Hepatocyte (in vitro differentiated cells): ENCODE data around the gene TMPRSS6. TPM values are rescaled to one million over a fixed set of nuclear protein-coding genes. Genes with fewer than 3 reads are reported as not detected.

Experiments
- DNase-seq: peaks from one replicate; pipeline ENCODE4 v3.0.0-alpha.2; 2016; ENCODE audit warnings: low spot score
- H2AFZ ChIP-seq: fragments of 200-600 bp; sonication (generic); 2 replicates; pipeline ENCODE4 v1.6.0; 2016; ENCODE audit warnings: antibody characterized with exemption, mild to moderate bottlenecking
- H3K27ac ChIP-seq: fragments of 200-600 bp; sonication (generic); 2 replicates; pipeline ENCODE4 v1.5.1; 2016; ENCODE audit warnings: mild to moderate bottlenecking
- H3K27me3 ChIP-seq: fragments of 200-600 bp; sonication (generic); 2 replicates; pipeline ENCODE4 v1.6.1; 2016
- H3K36me3 ChIP-seq: fragments of 200-600 bp; sonication (generic); replicated peaks from 2 replicates; pipeline ENCODE4 v1.5.1; 2016; ENCODE audit warnings: low read depth; ENCODE audit not compliant: insufficient read depth
- H3K4me1 ChIP-seq: fragments of 200-600 bp; sonication (generic); 2 replicates; pipeline ENCODE4 v1.5.1; 2016; ENCODE audit warnings: mild to moderate bottlenecking, moderate library complexity; ENCODE audit not compliant: insufficient read depth
- H3K4me2 ChIP-seq: fragments of 200-600 bp; sonication (generic); 2 replicates; pipeline ENCODE4 v1.6.0; 2016
- H3K4me3 ChIP-seq: fragments of 200-600 bp; sonication (generic); 2 replicates; pipeline ENCODE4 v1.5.1; 2016; ENCODE audit warnings: mild to moderate bottlenecking
- H3K79me2 ChIP-seq: fragments of 200-600 bp; sonication (generic); 2 replicates; pipeline ENCODE4 v1.6.0; 2017; ENCODE audit warnings: mild to moderate bottlenecking
- H3K9me2 ChIP-seq: fragments of 200-600 bp; sonication (generic); replicated peaks from 2 replicates; pipeline ENCODE4 v1.6.0; 2017; ENCODE audit warnings: mild to moderate bottlenecking; ENCODE audit not compliant: insufficient read depth
- H3K9me3 ChIP-seq: fragments of 200-600 bp; sonication (generic); 2 replicates; pipeline ENCODE4 v1.5.1; 2016; ENCODE audit warnings: low read depth, mild to moderate bottlenecking
- H4K20me1 ChIP-seq: fragments of 200-600 bp; sonication (generic); 2 replicates; pipeline ENCODE4 v1.6.0; 2016; ENCODE audit warnings: mild to moderate bottlenecking; ENCODE audit not compliant: insufficient read depth, poor library complexity, severe bottlenecking
- EZH2 ChIP-seq: fragments of 200-600 bp; sonication (generic); IDR thresholded peaks from 2 replicates; pipeline ENCODE4 v1.6.1; 2016; ENCODE audit warnings: antibody characterized with exemption, mild to moderate bottlenecking, borderline replicate concordance
- EZH2phosphoT487 ChIP-seq: fragments of 200-600 bp; sonication (generic); IDR thresholded peaks from one replicate; pipeline ENCODE4 v1.6.1; 2018; ENCODE audit warnings: antibody characterized with exemption, mild to moderate bottlenecking, low read depth, moderate library complexity; ENCODE audit not compliant: unreplicated experiment, severe bottlenecking
- WGBS: methylation state at CpG from one replicate; pipeline ENCODE4 v1.1.6; 2016; ENCODE audit warnings: low lambda C conversion rate; ENCODE audit errors: missing lambda C conversion rate; 5-methylcytosine and 5-hydroxymethylcytosine counted together
- polyA plus RNA-seq: library from polyadenylated mRNA; unstranded; fragments of >200 nt; fragmentation: Nextera tagmentation; extraction: Ambion mirVana; gene quantifications from 2 replicates; pipeline ENCODE4 v1.2.1, GENCODE V29; 2016
- total RNA-seq: library from RNA; depleted of rRNA; stranded (reverse); fragments of >200 nt; gene quantifications from 2 replicates; pipeline ENCODE4 v1.2.3, GENCODE V29; 2014
- TF ChIP-seq, protein P1 (sequence below): fragments of 200-600 bp; sonication (generic); IDR thresholded peaks from 2 replicates; pipeline ENCODE4 v1.5.1; 2016; ENCODE audit warnings: antibody characterized with exemption, mild to moderate bottlenecking; ENCODE audit not compliant: poor library complexity

Gene TMPRSS6
- total and polyA plus RNA-seq, 2 experiments from 2014 or later: 34.4 to 49.8 TPM

DNA sequence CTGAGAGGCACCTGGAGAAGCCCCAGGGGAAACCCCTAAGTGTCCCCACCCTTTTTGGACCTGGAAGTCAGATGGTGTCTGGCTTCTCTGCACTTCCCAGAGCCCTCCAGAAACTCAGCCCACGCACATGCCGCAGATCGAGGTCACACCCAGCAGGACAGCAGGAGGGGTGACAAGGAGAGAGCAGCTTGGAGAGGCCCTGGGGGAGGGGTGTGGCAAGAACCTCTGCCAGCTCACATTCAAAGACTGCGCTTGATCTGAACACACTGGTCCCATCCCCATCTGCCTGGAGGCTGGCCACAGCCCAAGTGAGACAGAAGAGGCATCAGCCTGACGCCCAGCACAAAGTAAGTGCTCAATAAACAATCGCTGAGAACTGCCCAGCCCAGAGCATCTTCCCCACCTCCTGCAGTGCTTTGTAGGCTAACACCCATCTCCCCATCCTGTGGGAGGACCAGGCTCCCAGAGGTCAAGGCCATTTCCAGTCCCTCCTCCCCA lies 21.4 kb downstream of the TMPRSS6 start:
- Histone ChIP-seq H3K9me2 (no peaks in the 10 kb centered on the region), H3K4me3 (no peak overlapping the region), H3K9me3 (no peaks in the 10 kb centered on the region), H3K4me1 (no peaks in the 10 kb centered on the region), H3K36me3 (no peaks in the 10 kb centered on the region), H3K27ac (no peak overlapping the region), H3K4me2 (no peak overlapping the region), H4K20me1 (no peaks in the 10 kb centered on the region), H2AFZ (no peak overlapping the region), H3K27me3 (no peaks in the 10 kb centered on the region), H3K79me2 (no peaks in the 10 kb centered on the region)
- TF ChIP-seq, protein P1, sequence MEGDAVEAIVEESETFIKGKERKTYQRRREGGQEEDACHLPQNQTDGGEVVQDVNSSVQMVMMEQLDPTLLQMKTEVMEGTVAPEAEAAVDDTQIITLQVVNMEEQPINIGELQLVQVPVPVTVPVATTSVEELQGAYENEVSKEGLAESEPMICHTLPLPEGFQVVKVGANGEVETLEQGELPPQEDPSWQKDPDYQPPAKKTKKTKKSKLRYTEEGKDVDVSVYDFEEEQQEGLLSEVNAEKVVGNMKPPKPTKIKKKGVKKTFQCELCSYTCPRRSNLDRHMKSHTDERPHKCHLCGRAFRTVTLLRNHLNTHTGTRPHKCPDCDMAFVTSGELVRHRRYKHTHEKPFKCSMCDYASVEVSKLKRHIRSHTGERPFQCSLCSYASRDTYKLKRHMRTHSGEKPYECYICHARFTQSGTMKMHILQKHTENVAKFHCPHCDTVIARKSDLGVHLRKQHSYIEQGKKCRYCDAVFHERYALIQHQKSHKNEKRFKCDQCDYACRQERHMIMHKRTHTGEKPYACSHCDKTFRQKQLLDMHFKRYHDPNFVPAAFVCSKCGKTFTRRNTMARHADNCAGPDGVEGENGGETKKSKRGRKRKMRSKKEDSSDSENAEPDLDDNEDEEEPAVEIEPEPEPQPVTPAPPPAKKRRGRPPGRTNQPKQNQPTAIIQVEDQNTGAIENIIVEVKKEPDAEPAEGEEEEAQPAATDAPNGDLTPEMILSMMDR: no peak
- TF ChIP-seq EZH2phosphoT487 (no peak), EZH2 (no peak)
- WGBS: 68% methylated on average over 6 of the region's 6 CpGs
- DNase-seq: peak; percentile 49

GRCh38 chr22:37086184-37086583 lies 23.3 kb downstream of the TMPRSS6 start:
- H3K9me2 ChIP-seq: no peaks in the 10 kb centered on the region
- 85% methylated on average over 15 of the region's 15 CpGs for WGBS
- H3K4me2 ChIP-seq: no peak overlapping the region
- DNase-seq: no peak
- no peaks in the 10 kb centered on the region for H3K79me2 ChIP-seq
- H3K27me3 ChIP-seq: no peaks in the 10 kb centered on the region
- no peak overlapping the region for H2AFZ ChIP-seq
- no peaks in the 10 kb centered on the region for H4K20me1 ChIP-seq
- H3K4me3 ChIP-seq: no peak overlapping the region
- H3K27ac ChIP-seq: no peak overlapping the region
- no peaks in the 10 kb centered on the region for H3K4me1 ChIP-seq
- H3K36me3 ChIP-seq: no peaks in the 10 kb centered on the region
- TF ChIP-seq EZH2phosphoT487: no peak
- TF ChIP-seq, protein P1: no peak
- no peak for TF ChIP-seq EZH2
- H3K9me3 ChIP-seq: no peaks in the 10 kb centered on the region

GRCh38 chr22:37084385-37084784 lies 25.1 kb downstream of the TMPRSS6 start:
- H3K4me3 ChIP-seq: no peak overlapping the region
- H3K27ac ChIP-seq: no peak overlapping the region
- H3K4me1 ChIP-seq: no peaks in the 10 kb centered on the region
- H3K4me2 ChIP-seq: no peak overlapping the region
- DNase-seq: no peak
- H3K36me3 ChIP-seq: no peaks in the 10 kb centered on the region
- H3K9me3 ChIP-seq: no peaks in the 10 kb centered on the region
- H4K20me1 ChIP-seq: no peaks in the 10 kb centered on the region
- H3K79me2 ChIP-seq: no peaks in the 10 kb centered on the region
- no peaks in the 10 kb centered on the region for H3K27me3 ChIP-seq
- TF ChIP-seq EZH2 (no peak), EZH2phosphoT487 (no peak)
- TF ChIP-seq, protein P1: no peak
- no peaks in the 10 kb centered on the region for H3K9me2 ChIP-seq
- 94% methylated on average over 10 of the region's 10 CpGs for WGBS
- no peak overlapping the region for H2AFZ ChIP-seq

- H3K27me3 ChIP-seq: no peaks in the 10 kb centered on the region
- H3K36me3 ChIP-seq: no peaks in the 10 kb centered on the region
- H3K4me2 ChIP-seq: no peak overlapping the region
- TF ChIP-seq, protein P1: no peak
- TF ChIP-seq EZH2 (no peak), EZH2phosphoT487 (no peak)
- no peak overlapping the region for H3K27ac ChIP-seq
- no peaks in the 10 kb centered on the region for H3K79me2 ChIP-seq
- no peak for DNase-seq
- no peaks in the 10 kb centered on the region for H3K9me3 ChIP-seq
- H3K4me1 ChIP-seq: no peaks in the 10 kb centered on the region
- H2AFZ ChIP-seq: no peak overlapping the region
- H4K20me1 ChIP-seq: no peaks in the 10 kb centered on the region
- 80% methylated on average over 5 of the region's 6 CpGs for WGBS
- no peak overlapping the region for H3K4me3 ChIP-seq
- H3K9me2 ChIP-seq: no peaks in the 10 kb centered on the region
These were observed 25.6 kb downstream of the TMPRSS6 start for GRCh38 chr22:37083914-37084313.
